Right lung (tissue), 5 donors: ENCODE results near the gene HABP4. TPM values are rescaled to one million over a fixed set of nuclear protein-coding genes. Genes with fewer than 3 reads are reported as not detected.

Experiments
- DNase-seq, 2 donors: peaks; one replicate each; pipeline ENCODE4 v3.0.0-alpha.2; 2013
- polyA plus RNA-seq, 5 donors: library from polyadenylated mRNA; unstranded; fragments of 120-200 nt; gene quantifications; one replicate each; pipeline versions ENCODE4 v1.2.1 to v1.2.3, GENCODE V29; 2013; ENCODE audit warnings: inconsistent platforms in 1 of 5, low replicate concordance in 1 of 5; ENCODE audit not compliant: insufficient read length in 5 of 5, insufficient read depth in 1 of 5

Gene HABP4
- polyA plus RNA-seq, 5 donors, result 8.0 to 12.4 (median 9.8) TPM

- DNase-seq, result no peak
Observed at GRCh38 chr9:96429732-96430131, 20.2 kb upstream of the HABP4 start.

- DNase-seq, result no peak
Observed at GRCh38 chr9:96430377-96430776, 19.6 kb upstream of the HABP4 start.

- DNase-seq, result no peak
Observed at GRCh38 chr9:96435345-96435744, 14.6 kb upstream of the HABP4 start.

- no peak for DNase-seq
Observed at GRCh38 chr9:96436063-96436455, 13.9 kb upstream of the HABP4 start.

GRCh38 chr9:96436456-96437126, 13.4 kb upstream of the HABP4 start:
- DNase-seq, result no peak

GRCh38 chr9:96437454-96437853, 12.5 kb upstream of the HABP4 start:
- no peak for DNase-seq

- DNase-seq, result no peak
Observed at GRCh38 chr9:96440671-96441199, 9.2 kb upstream of the HABP4 start.

- DNase-seq, result no peak
Observed at GRCh38 chr9:96441798-96442445, 8.0 kb upstream of the HABP4 start.

- no peak for DNase-seq
Observed at GRCh38 chr9:96442491-96442890, 7.5 kb upstream of the HABP4 start.

- DNase-seq, result no peak
Observed at GRCh38 chr9:96447406-96447805, 2.6 kb upstream of the HABP4 start.

GRCh38 chr9:96448546-96449170, 1.3 kb upstream of the HABP4 start:
- no peak for DNase-seq

GRCh38 chr9:96449523-96449844, 485 bp upstream of the HABP4 start:
- DNase-seq, result no peak

- no peak for DNase-seq
Observed at GRCh38 chr9:96450613-96451528, 902 bp downstream of the HABP4 start.

GRCh38 chr9:96453625-96454024, 3.7 kb downstream of the HABP4 start:
- DNase-seq, result no peak

- no peak for DNase-seq
Observed at GRCh38 chr9:96457266-96457665, 7.3 kb downstream of the HABP4 start.

- DNase-seq, result no peak
Observed at GRCh38 chr9:96458226-96458625, 8.3 kb downstream of the HABP4 start.

- no peak for DNase-seq
Observed at GRCh38 chr9:96459268-96460007, 9.5 kb downstream of the HABP4 start.

- no peak for DNase-seq
Observed at GRCh38 chr9:96460470-96460869, 10.5 kb downstream of the HABP4 start.

- no peak for DNase-seq
Observed at GRCh38 chr9:96460882-96461281, 10.9 kb downstream of the HABP4 start.

- no peak for DNase-seq
Observed at GRCh38 chr9:96461336-96461735, 11.4 kb downstream of the HABP4 start.

- DNase-seq, result no peak
Observed at GRCh38 chr9:96462541-96462940, 12.6 kb downstream of the HABP4 start.
